ENCODE results near the gene RNGTT.

Gene RNGTT

GRCh38 chr6:88641178-88641903 is 322.1 kb downstream of the RNGTT start:
- no peak for DNase-seq

- no peak for DNase-seq
Observed at GRCh38 chr6:88637761-88638545, 325.5 kb downstream of the RNGTT start.

DNA sequence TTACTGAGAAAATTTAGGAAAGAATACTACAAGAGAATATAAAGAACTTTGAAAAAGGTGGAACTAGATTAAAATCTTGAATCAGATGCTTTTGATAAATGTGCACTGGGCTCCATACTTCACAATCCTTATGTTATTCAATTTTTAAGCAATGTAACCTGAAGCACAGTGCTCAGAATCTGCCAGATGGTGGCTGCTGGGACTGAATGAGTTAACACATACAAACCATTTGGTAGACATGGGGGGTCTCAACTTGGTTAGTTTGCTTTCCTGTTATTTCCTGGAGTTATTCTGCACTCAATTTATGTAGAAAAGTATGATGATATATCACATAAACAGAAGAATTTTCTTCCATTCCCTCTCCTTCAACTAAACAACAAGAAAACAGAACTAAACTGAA is 326.5 kb downstream of the RNGTT start:
- DNase-seq, result no peak

DNA sequence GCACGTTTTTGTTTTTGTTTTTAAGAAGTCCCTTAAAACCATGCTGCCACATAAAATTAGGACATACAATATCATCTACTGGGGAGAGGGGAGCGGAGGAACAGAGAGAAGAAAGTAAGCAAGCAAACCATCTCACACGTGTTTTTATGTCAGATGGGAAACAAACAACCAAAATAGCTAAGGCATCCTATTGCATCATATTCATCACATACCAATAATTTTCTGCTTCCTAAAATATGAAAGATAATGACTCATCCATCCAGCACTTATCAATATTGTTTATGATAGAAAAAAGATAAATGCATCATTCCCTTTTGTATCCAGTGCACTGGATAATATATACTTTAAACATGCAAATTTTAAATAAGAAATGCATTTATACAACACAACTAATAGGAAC is 329.6 kb downstream of the RNGTT start:
- DNase-seq, result no peak

DNA sequence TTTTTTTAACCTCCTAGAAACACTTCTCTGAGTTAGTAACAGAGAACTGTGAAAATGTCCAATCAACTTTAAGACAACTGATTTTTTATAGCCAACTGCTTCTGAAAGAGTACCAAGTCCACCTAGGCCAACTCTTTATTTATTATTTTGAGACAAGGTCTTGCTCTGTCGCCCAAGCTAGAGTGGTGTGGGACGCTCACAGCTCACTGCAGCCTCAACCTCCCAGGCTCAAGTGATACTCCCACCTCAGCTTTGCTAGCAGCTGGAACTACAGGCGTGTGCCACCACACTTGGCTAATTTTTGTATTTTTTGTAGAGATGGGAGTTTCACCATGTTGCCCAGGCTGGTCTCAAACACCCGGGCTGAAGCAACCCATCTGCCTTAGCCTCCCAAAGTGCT is 331.6 kb downstream of the RNGTT start:
- no peak for DNase-seq

DNA sequence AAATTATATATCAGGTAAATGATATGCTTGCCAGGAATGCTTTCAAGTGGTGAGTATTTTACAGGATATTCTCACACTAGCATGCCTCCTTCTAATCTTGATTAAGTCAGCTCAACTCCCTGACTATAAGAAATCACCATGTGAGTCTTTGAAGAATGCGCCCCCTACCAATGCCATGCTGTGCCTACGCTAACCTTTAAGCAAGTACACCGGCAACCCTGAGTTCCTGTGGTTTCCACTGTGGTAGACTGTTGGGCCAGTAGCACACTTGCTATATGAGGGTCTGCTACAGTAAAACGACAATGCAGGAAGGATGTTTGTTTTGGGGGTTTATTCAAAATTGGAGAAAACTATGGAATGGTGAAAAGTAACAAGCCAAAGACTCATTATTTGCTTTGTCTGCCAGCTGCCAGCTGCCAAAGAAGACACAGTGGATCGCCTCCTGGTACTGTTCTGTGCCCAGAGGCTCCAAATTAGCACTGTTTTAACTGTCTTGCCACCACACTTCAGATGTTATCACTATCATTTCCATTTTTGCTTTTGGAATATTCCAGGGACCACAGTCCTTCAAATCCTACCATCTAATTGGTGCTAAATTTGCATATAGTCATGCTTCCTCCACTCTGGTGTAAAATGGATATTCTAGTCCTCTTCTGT is 333.5 kb downstream of the RNGTT start:
- DNase-seq, result no peak

- no peak for DNase-seq
Observed at GRCh38 chr6:88626460-88626859, 337.0 kb downstream of the RNGTT start.

- DNase-seq, result no peak
Observed at GRCh38 chr6:88623531-88623930, 339.9 kb downstream of the RNGTT start.

DNA sequence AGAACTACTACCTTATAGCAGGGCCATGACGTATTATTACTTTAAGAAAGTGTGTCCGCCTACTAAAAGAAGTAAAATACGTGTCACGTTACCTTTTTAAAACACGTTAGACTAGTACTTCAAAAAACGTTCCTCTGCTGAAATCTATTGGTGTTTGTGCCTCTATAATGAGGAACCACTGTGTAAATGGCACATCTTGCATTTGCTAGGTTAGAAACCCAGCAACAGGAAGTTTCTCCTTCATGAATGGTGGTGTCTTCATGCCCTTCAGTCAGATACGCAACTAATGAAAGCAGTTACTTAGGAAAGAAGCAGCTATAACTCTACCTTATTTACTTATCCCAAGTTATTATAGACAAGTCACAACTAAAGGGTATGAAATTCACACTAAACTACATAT is 343.5 kb downstream of the RNGTT start:
- DNase-seq, result no peak

GRCh38 chr6:88616380-88616779 is 347.0 kb downstream of the RNGTT start:
- no peak for DNase-seq

DNA sequence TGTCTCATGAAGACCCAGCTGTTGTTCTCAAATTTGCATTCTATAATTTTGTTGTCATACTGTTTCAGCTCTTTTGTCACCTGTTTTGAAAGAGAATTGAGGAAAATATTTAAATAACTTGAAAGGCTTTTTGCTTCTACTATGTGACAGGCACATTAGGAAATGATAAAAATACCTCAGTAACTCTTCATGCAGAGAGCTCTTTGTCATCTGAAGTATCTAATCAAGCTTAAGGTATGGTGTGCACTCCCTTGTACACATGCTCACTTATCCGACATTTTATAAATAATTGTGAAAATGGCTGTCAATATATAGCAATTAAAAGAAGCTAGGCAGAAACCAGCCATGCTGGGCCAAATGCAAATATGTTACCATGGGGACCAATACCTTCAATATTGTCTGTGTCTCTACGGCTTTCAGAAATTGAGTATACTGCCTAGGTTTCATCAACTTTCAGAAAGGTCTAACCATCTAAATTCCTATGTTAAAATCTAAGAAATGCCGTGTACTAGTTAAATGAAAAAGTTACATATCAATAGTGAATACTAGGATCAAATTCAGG is 349.0 kb downstream of the RNGTT start:
- DNase-seq, result no peak

GRCh38 chr6:88612631-88613030 is 350.8 kb downstream of the RNGTT start:
- DNase-seq, result no peak

- DNase-seq, result no peak
Observed at GRCh38 chr6:88611721-88612120, 351.7 kb downstream of the RNGTT start.

GRCh38 chr6:88609983-88610382 is 353.4 kb downstream of the RNGTT start:
- DNase-seq, result no peak

GRCh38 chr6:88605271-88605670 is 358.1 kb downstream of the RNGTT start:
- no peak for DNase-seq

DNA sequence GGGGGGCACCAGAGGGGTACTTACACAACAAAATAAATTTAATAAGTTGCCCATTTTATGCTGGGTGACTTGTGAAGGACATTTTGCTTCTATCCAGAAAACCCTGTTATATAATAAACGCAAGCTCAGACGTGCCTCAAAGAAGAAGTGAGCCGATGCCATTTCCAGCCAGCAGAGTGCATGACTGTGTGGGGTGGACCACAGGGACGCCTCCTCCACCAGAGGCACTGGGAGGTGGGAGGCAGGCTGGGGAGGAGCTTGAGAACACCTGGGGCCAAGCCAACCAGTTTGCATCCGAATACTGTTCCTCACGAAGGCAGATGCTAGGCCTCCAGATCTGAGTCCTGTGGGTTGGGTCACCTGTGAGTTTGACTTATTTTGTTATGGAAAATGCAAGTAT is 363.8 kb downstream of the RNGTT start:
- no peak for DNase-seq

DNA sequence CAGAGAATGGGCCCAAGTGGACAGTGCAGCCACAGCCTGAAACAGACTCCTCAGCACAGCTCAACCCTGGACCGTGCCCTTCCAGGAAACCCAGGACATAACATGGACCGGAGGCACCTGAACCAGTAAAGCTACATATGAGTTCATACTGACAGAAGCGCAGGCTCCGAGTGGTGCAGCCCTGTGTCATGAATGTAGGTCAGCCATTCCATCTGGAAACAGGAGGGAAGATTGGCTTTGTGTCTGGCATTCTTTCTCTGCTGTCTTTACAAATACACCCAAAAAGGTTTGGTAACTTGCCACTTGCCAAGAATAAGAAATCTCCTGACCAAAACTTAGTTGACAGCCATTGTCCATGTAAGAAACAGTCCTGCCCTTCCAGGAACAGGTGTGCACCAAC is 366.6 kb downstream of the RNGTT start:
- DNase-seq, result no peak

GRCh38 chr6:88588938-88589337 is 374.5 kb downstream of the RNGTT start:
- DNase-seq, result no peak

DNA sequence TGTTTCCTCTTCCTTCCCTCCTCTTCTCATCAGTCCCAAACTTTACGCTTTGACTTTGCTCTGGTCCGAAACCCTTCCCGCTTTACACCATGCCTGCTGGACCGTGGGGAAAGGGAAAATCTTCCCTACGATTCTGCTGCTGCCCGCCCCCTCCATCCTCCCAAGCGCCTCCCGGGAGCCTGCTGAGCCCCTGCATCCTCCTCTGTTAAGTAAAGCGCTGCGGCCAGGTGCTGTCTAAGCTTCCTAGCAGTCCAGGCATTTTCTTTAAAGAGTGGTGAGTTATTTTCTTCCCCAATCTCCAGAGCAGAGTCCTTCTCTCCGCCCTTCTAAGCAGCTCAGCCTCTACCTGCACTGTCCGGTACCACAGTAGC is 376.3 kb downstream of the RNGTT start:
- DNase-seq, result no peak

DNA sequence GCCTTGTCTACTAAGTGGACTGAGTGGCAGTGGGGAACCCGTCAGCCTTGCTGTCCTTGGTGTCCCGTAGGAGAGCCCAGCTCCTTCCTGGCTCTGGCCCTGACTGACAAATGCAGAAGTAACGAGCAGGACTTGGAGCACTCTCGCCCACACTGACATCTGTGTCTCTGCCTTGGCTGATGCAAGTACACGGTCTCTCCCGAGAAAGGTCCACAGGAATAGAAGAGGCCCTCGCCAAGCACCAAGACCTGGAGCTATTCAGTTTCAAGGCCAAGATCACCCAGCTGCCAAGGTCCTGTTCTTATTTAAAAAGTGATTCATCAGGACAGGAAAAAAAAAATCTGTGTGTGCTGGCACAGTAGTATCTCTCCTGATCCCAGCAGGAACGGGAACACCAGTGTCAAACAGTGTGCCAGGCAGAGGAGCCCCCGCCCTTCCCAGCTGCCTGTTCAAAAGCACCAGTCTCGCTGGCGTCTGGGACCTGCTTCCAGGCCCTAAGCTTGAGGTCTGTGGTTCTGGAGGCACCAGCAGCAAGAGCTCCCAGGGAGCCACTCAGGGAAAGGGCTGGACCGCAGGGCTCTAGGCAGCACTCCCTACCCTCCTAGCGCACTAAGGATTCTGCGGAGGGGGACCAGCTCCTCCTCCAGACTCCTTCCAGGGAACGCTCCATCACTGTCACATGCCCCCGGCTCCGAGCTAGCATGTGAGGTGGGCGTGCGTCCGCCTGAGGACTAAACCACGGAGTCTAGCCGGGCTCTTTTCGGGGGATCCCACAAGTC is 376.9 kb downstream of the RNGTT start:
- no peak for DNase-seq

DNA sequence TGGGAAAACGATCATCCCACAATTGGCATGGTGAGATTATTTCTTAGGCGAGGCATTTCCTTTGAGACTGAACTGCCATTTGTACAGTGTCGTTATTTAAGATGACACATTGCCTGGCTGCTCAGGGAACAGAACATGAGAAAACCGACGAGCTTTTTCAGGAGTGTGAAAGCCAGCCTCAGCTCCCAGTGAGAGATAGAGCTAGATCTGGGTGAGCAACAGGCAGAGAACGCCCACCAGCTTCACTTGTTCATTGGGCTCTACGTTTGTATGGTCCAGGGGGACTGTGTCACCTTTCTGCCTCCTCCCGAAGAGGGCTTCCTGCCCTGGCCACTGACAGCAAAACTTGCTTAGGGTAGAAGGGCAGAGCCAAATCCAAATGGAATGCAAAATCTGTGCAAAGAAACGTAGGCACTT is 378.1 kb downstream of the RNGTT start:
- no peak for DNase-seq

DNA sequence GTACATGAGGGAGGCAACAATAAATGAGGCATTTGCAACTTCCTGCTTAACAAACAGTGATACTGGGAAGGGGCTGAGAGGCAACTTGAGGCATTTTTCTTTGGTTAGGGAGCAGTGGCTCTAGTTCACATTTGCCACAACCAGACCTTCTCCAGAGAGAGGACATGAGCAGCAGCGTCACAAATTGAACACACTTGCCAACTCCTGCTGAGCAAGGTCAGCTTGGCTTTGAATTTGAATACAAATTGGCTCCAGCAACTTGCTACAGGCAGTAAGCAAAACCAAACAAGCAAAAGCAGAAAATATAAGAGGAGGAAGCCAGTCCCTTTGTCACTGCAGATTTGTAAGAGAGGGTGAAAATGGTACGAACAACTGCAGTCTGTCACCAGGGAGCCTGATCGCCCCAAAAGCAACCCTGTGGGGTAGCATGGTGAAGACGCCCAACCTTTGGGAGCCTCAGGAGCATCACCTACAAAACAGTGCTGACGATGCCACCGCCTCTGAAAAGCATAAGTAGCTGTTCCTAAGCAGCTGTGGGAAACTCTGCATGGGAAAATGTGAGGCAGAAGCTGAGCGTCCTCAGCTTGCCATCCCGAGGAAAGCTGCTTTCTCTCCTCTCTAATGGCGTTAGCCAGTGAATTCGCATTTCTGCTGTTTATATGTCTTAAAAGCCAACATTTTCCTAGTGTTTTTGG is 378.7 kb downstream of the RNGTT start:
- DNase-seq, result no peak

All from stimulated activated CD4-positive, alpha-beta T cell treated with anti-CD3 and anti-CD28 coated beads, Interleukin-2, amount 100 ng/mL, for 24 hours (primary cell).